CD14-positive monocyte (primary cell): ENCODE data around the gene POLR1D. TPM values are rescaled to one million over a fixed set of nuclear protein-coding genes. Genes with fewer than 3 reads are reported as not detected.

Experiments
- DNase-seq, 3 donors: peaks; one replicate each; pipeline ENCODE4 v3.0.0-alpha.2; 2011 to 2022
- H2AFZ ChIP-seq: 2 replicates; pipeline ENCODE4 v1.6.0; 2012; ENCODE audit warnings: mild to moderate bottlenecking, low read depth, low read length, inconsistent platforms; ENCODE audit not compliant: insufficient read depth, poor library complexity, severe bottlenecking
- H3K27ac ChIP-seq, 2 donors: 1 replicate in 1 of 2; 2 replicates in 1 of 2; pipeline ENCODE4 v1.5.1; 2012 to 2013; ENCODE audit warnings: low read length in 2 of 2, control low read depth in 1 of 2, inconsistent platforms in 1 of 2, low read depth in 1 of 2, mild to moderate bottlenecking in 1 of 2
- H3K27me3 ChIP-seq, 2 donors: one replicate each; pipeline versions ENCODE4 v1.6.0 to v1.6.1; 2011 to 2013; ENCODE audit warnings: low read length in 2 of 2; ENCODE audit not compliant: control insufficient read depth in 2 of 2, insufficient read depth in 2 of 2
- H3K36me3 ChIP-seq, 2 donors: replicated peaks in 1 of 2; 1 replicate in 1 of 2; 2 replicates in 1 of 2; pipeline versions ENCODE4 v1.5.1 to v1.6.1; 2012 to 2013; ENCODE audit warnings: low read length in 2 of 2, control low read depth in 1 of 2, inconsistent platforms in 1 of 2, mild to moderate bottlenecking in 1 of 2; ENCODE audit not compliant: insufficient read depth in 2 of 2, control insufficient read depth in 1 of 2
- H3K4me1 ChIP-seq, 2 donors: 1 replicate in 1 of 2; 2 replicates in 1 of 2; pipeline versions ENCODE4 v1.5.1 to v1.6.1; 2012 to 2013; ENCODE audit warnings: low read length in 2 of 2, control low read depth in 1 of 2, inconsistent platforms in 1 of 2, mild to moderate bottlenecking in 1 of 2, moderate library complexity in 1 of 2; ENCODE audit not compliant: insufficient read depth in 2 of 2, control insufficient read depth in 1 of 2
- H3K4me2 ChIP-seq: replicated peaks from 2 replicates; pipeline ENCODE3; 2012; ENCODE audit warnings: low read length, moderate library complexity, mild to moderate bottlenecking; ENCODE audit not compliant: poor library complexity, severe bottlenecking; ENCODE audit errors: extremely low read depth
- H3K4me3 ChIP-seq, 3 experiments: fragments of 200-600 bp in 1 of 3; sonication (generic) in 1 of 3; replicated peaks in 1 of 3; 1 replicate in 2 of 3; 2 replicates in 1 of 3; pipeline ENCODE4 v1.5.1; 2011 to 2013; ENCODE audit warnings: low read length in 3 of 3, mild to moderate bottlenecking in 3 of 3, control low read depth in 2 of 3, low read depth in 2 of 3, inconsistent platforms in 1 of 3, moderate library complexity in 1 of 3
- H3K79me2 ChIP-seq: 2 replicates; pipeline ENCODE4 v1.6.0; 2012; ENCODE audit warnings: mild to moderate bottlenecking, control low read depth, inconsistent platforms, low read length, moderate library complexity; ENCODE audit not compliant: insufficient read depth
- H3K9ac ChIP-seq: 2 replicates; pipeline ENCODE4 v1.6.0; 2017; ENCODE audit warnings: low read length, mild to moderate bottlenecking; ENCODE audit not compliant: insufficient read depth, poor library complexity, severe bottlenecking
- H3K9me3 ChIP-seq, 2 donors: replicated peaks in 1 of 2; 1 replicate in 1 of 2; 2 replicates in 1 of 2; pipeline versions ENCODE4 v1.5.1 to v1.6.1; 2012 to 2013; ENCODE audit warnings: low read length in 2 of 2, control low read depth in 1 of 2; ENCODE audit not compliant: control insufficient read depth in 1 of 2, insufficient read depth in 1 of 2
- H4K20me1 ChIP-seq: 2 replicates; pipeline ENCODE4 v1.6.0; 2012; ENCODE audit warnings: mild to moderate bottlenecking, low read length, control low read depth, moderate library complexity; ENCODE audit not compliant: insufficient read depth
- H3K27ac Mint-ChIP-seq, 7 donors: one replicate each; pipeline ENCODE4 v1.8.0; 2020; ENCODE audit warnings: mild to moderate bottlenecking in 7 of 7, mixed read lengths in 7 of 7, moderate library complexity in 6 of 7, inconsistent platforms in 2 of 7
- H3K27me3 Mint-ChIP-seq, 3 donors: one replicate each; pipeline ENCODE4 v1.8.0; 2021 to 2022; ENCODE audit warnings: low read depth in 3 of 3, mild to moderate bottlenecking in 3 of 3, mixed read lengths in 3 of 3, moderate library complexity in 3 of 3, inconsistent platforms in 1 of 3
- H3K36me3 Mint-ChIP-seq, 2 donors: one replicate each; pipeline ENCODE4 v1.8.0; 2020; ENCODE audit warnings: mixed read lengths in 2 of 2, inconsistent platforms in 1 of 2, mild to moderate bottlenecking in 1 of 2
- H3K4me1 Mint-ChIP-seq: one replicate; pipeline ENCODE4 v1.8.0; 2020; ENCODE audit warnings: mild to moderate bottlenecking, mixed read lengths
- H3K4me3 Mint-ChIP-seq, 2 donors: one replicate each; pipeline ENCODE4 v1.8.0; 2020; ENCODE audit warnings: mild to moderate bottlenecking in 2 of 2, mixed read lengths in 2 of 2, moderate library complexity in 1 of 2
- H3K9me3 Mint-ChIP-seq, 7 donors: one replicate each; pipeline ENCODE4 v1.8.0; 2020 to 2022; ENCODE audit warnings: mixed read lengths in 7 of 7, mild to moderate bottlenecking in 6 of 7, moderate library complexity in 6 of 7, inconsistent platforms in 2 of 7
- WGBS: methylation state at CpG from one replicate; pipeline ENCODE4 v1.1.5; 2013; ENCODE audit warnings: missing lambda C conversion rate; ENCODE audit not compliant: insufficient coverage; 5-methylcytosine and 5-hydroxymethylcytosine counted together
- intact Hi-C, 2 donors: fragments of 100-400 bp; cut with micrococcal nuclease; formaldehyde crosslinking; loops; one replicate each; pipeline versions ENCODE4 v1.15.0 to v1.15.1; 2023
- polyA plus RNA-seq, 3 donors: library from polyadenylated mRNA; depleted of rRNA in 1 of 3; unstranded in 2 of 3; stranded (reverse) in 1 of 3; fragments of 300-500 nt in 2 of 3; fragments of >200 nt in 1 of 3; fragmentation: Illumina TruSeq in 2 of 3; gene quantifications; 1 replicate in 2 of 3; 2 replicates in 1 of 3; pipeline ENCODE4 v1.2.3, GENCODE V29; 2012 to 2021
- TF ChIP-seq, protein P1 (sequence below): fragments of 200-600 bp; IDR thresholded peaks from one replicate; pipeline ENCODE4 v1.8.0; 2022; ENCODE audit warnings: antibody characterized with exemption, mild to moderate bottlenecking

The POLR1D gene
- polyA plus RNA-seq, 3 donors: 122 to 146 (median 139) TPM

DNA sequence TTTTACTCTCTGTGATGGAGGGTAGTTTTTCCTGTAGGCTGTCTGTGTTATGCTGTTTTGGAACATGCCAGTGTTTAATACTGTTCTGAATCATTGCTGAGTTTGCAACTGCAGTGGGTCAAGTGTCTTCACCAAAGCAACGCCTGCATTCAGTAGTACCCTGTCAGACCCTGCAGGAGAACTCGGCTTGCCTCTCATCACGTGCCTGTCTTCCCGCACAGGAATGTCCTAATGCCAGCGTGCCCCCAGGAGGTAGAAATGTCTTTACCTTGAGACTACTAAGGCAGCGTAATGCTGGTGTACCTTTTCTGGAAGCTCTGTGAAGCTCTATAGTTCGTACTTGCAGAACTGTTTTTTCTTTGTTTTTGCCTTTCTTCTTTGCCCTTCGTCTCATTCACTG is 42.3 kb downstream of the POLR1D start:
- Histone ChIP-seq H4K20me1 (peaks cover 34% of the 10 kb centered on the region), H2AFZ (no peak overlapping the region), H3K9me3 (no peaks in the 10 kb centered on the region), H3K4me2 (no peak overlapping the region), H3K4me1 (no peaks in the 10 kb centered on the region), H3K4me3 (no peak overlapping the region), H3K27ac (no peak overlapping the region), H3K79me2 (peaks cover 6% of the 10 kb centered on the region), H3K36me3 (peaks cover 15 to 55% of the 10 kb centered on the region in 2 donors), H3K9ac (no peak overlapping the region), H3K27me3 (no peaks in the 10 kb centered on the region)
- intact Hi-C loops: no loop called here
- H3K9me3 Mint-ChIP-seq: no peaks in the 10 kb centered on the region
- peaks cover 27 to 34% of the 10 kb centered on the region in 2 donors for H3K36me3 Mint-ChIP-seq
- H3K27me3 Mint-ChIP-seq: no peaks in the 10 kb centered on the region
- H3K4me1 Mint-ChIP-seq: no peaks in the 10 kb centered on the region
- 99% methylated on average over 8 of the region's 8 CpGs for WGBS
- DNase-seq: no peak
- no peak overlapping the region for H3K4me3 Mint-ChIP-seq
- H3K27ac Mint-ChIP-seq: peak overlapping the region in 1 of 7 donors; percentile 4
- TF ChIP-seq, protein P1, sequence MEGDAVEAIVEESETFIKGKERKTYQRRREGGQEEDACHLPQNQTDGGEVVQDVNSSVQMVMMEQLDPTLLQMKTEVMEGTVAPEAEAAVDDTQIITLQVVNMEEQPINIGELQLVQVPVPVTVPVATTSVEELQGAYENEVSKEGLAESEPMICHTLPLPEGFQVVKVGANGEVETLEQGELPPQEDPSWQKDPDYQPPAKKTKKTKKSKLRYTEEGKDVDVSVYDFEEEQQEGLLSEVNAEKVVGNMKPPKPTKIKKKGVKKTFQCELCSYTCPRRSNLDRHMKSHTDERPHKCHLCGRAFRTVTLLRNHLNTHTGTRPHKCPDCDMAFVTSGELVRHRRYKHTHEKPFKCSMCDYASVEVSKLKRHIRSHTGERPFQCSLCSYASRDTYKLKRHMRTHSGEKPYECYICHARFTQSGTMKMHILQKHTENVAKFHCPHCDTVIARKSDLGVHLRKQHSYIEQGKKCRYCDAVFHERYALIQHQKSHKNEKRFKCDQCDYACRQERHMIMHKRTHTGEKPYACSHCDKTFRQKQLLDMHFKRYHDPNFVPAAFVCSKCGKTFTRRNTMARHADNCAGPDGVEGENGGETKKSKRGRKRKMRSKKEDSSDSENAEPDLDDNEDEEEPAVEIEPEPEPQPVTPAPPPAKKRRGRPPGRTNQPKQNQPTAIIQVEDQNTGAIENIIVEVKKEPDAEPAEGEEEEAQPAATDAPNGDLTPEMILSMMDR: no peak

DNA sequence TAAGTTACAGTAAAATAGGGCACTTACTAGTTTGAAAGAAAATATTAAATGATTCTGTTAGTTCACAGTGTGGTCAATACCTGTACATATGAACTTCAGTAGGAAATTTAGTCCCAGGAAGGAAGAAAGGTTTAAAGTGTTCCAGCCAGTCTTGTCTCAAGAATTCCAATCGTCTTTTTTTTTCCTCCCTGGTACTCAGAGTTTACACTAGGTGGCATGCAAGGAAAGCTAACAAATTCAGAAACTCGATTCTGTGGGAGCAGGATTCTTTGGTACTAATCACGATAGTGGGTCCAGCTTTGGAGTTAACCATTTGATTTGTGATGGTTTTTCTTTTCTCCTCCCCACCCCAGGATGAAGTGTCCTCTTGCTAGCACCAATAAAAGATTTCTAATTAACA is 43.6 kb downstream of the POLR1D start:
- Histone ChIP-seq H3K27me3 (no peaks in the 10 kb centered on the region), H3K4me1 (no peaks in the 10 kb centered on the region), H2AFZ (no peak overlapping the region), H3K79me2 (no peaks in the 10 kb centered on the region), H3K27ac (no peak overlapping the region), H3K36me3 (peaks cover 15 to 42% of the 10 kb centered on the region in 2 donors), H3K4me3 (no peak overlapping the region), H4K20me1 (peaks cover 22% of the 10 kb centered on the region), H3K9ac (no peak overlapping the region), H3K9me3 (no peaks in the 10 kb centered on the region), H3K4me2 (no peak overlapping the region)
- no peaks in the 10 kb centered on the region for H3K4me1 Mint-ChIP-seq
- H3K9me3 Mint-ChIP-seq: no peaks in the 10 kb centered on the region
- WGBS: no CpG with 5 or more reads among the region's 3 CpGs
- no peaks in the 10 kb centered on the region for H3K27me3 Mint-ChIP-seq
- intact Hi-C loops: no loop called here
- H3K27ac Mint-ChIP-seq: peak overlapping the region in 2 of 7 donors; percentile 5 to 17
- no peak overlapping the region for H3K4me3 Mint-ChIP-seq
- TF ChIP-seq, protein P1: no peak
- peaks cover 24 to 27% of the 10 kb centered on the region in 2 donors for H3K36me3 Mint-ChIP-seq
- DNase-seq: no peak
